Jurkat, Clone E6-1 (cell line): ENCODE measurements around the gene CGN. TPM values are rescaled to one million over a fixed set of nuclear protein-coding genes. Genes with fewer than 3 reads are reported as not detected.

Experiments used
- DNase-seq: peaks from one replicate; pipeline ENCODE4 v3.0.0-alpha.2; 2011; ENCODE audit warnings: low read depth, low spot score
- H3K4me3 ChIP-seq: 2 replicates; pipeline ENCODE4 v1.5.1; 2011; ENCODE audit warnings: mild to moderate bottlenecking, low read length, control low read depth, moderate library complexity
- polyA plus RNA-seq: library from polyadenylated mRNA; unstranded; fragments of >200 nt; gene quantifications from one replicate; pipeline ENCODE4 v1.2.1, GENCODE V29; 2012; ENCODE audit warnings: missing spikeins; ENCODE audit not compliant: insufficient read length, insufficient read depth

CGN gene, protein sequence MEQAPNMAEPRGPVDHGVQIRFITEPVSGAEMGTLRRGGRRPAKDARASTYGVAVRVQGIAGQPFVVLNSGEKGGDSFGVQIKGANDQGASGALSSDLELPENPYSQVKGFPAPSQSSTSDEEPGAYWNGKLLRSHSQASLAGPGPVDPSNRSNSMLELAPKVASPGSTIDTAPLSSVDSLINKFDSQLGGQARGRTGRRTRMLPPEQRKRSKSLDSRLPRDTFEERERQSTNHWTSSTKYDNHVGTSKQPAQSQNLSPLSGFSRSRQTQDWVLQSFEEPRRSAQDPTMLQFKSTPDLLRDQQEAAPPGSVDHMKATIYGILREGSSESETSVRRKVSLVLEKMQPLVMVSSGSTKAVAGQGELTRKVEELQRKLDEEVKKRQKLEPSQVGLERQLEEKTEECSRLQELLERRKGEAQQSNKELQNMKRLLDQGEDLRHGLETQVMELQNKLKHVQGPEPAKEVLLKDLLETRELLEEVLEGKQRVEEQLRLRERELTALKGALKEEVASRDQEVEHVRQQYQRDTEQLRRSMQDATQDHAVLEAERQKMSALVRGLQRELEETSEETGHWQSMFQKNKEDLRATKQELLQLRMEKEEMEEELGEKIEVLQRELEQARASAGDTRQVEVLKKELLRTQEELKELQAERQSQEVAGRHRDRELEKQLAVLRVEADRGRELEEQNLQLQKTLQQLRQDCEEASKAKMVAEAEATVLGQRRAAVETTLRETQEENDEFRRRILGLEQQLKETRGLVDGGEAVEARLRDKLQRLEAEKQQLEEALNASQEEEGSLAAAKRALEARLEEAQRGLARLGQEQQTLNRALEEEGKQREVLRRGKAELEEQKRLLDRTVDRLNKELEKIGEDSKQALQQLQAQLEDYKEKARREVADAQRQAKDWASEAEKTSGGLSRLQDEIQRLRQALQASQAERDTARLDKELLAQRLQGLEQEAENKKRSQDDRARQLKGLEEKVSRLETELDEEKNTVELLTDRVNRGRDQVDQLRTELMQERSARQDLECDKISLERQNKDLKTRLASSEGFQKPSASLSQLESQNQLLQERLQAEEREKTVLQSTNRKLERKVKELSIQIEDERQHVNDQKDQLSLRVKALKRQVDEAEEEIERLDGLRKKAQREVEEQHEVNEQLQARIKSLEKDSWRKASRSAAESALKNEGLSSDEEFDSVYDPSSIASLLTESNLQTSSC
- polyA plus RNA-seq, result 9.7 TPM

DNA sequence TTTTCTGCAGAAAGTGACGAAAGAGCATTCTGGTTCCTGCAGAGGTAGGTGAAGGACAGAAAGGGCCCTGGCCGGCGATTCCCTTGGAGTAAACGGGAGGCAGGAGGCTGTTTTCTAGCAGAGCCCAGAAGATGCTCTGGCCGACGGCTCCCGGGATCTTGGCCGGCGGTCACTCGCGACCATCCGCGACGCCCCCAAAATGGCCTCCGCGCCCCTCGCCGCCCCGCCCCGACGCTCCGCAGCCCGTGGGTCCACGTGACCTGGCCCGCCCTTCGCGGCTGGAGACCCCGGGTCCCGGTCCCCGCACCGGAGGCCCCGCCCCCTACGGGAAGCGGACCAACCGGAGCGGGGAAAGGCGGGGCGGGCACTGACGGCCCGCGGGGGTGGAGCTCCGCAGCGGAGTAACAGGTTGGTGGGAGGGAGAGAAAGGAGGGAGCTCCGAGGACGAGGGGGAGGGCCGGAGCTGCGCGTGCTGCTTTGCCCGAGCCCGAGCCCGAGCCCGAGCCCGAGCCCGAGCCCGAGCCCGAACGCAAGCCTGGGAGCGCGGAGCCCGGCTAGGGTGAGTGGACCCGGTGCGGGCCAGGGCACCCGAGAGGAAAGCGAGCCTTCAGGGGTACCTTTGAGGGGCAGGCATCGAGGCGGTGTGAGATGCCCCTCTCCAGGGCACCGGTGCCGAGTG is at the start of gene CGN:
Gene CGN (plus strand): TSS at position 431 of the 679 bp plus-strand sequence. CDS start 7,133 bp downstream, outside the sequence.
- peak; percentile 89 for DNase-seq
- peak within 1 kb of the TSS; percentile 71 for H3K4me3 ChIP-seq

- no peak overlapping the region for H3K4me3 ChIP-seq
- no peak for DNase-seq
These were observed 49.5 kb upstream of the CGN start for GRCh38 chr1:151461694-151462093.

GRCh38 chr1:151465026-151465425 is 46.2 kb upstream of the CGN start:
- H3K4me3 ChIP-seq, result no peak overlapping the region
- DNase-seq, result no peak

GRCh38 chr1:151472856-151473731 is 38.1 kb upstream of the CGN start:
- H3K4me3 ChIP-seq, result no peak overlapping the region
- DNase-seq, result no peak

- no peak for DNase-seq
- no peak overlapping the region for H3K4me3 ChIP-seq
These were observed 36.4 kb upstream of the CGN start for GRCh38 chr1:151474745-151475144.

DNA sequence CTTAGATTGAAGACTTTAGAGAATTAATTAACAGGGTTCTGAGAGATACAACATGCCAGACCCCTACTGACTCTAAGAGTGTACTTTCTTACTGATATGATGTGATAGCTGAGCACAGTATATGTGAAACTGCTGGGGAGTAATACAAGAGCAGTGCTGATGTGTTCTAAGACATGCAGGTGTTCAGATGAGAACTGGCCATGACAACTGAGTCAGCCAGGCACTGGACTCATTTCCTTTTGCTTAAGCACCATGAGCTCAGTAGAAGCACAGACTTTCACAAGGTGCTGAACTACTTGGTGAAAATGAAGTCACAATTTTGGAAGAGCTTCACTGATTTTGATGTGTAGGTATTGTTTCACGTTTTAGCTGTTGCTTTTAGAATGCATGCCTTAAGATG is 36.0 kb upstream of the CGN start:
- H3K4me3 ChIP-seq, result no peak overlapping the region
- no peak for DNase-seq

DNA sequence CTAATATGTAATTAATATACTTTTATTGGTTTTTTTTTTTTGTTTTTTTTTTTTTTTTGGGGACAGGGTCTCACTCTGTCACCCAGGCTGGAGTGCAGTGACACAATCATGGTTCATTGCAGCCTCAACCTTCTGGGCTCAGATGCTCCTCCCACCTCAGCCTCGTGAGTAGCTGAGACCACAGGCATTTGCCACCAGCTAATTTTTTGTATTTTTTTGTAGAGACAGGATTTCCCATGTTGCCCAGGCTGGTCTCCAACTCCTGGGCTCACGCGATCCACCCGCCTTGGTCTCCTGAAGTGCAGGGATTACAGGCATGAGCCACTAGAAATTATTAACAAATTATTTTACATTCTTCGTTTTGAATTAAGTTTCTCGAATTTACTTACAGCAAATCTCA is 35.1 kb upstream of the CGN start:
- no peak for DNase-seq
- no peak overlapping the region for H3K4me3 ChIP-seq

GRCh38 chr1:151477066-151477465 is 34.1 kb upstream of the CGN start:
- no peak overlapping the region for H3K4me3 ChIP-seq
- no peak for DNase-seq

DNA sequence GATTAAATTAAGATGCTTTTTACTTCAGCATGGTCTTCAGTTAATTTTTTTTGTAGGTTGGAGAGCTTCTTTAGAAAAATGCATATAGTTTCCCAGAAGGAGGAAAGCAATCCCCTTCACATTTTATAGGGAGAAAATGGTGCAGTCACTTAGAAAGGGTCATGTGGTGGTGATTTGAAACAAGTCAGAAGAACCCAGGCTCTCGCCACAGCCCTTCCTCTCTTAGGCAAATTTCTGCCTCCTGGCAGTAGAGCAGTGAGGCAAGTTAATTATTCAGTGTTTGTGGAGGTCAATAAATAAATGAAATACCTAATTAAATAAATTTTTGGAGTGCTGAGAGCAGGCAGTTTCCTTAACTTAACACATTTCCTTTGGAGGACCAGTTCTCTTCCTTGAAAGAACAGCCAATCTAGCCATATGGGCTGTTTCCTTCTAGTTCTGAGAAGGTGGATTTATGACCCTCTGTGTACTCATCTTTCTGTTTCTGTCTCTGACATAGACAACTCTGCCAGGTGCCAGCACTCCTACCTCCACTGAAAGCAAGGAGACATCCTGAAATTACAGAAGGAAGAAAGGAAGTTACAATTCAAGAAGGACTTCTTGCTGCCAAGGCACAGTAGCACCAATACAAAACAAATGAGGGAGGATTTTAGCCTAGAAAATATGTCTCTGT is 32.9 kb upstream of the CGN start:
- DNase-seq, result no peak

DNA sequence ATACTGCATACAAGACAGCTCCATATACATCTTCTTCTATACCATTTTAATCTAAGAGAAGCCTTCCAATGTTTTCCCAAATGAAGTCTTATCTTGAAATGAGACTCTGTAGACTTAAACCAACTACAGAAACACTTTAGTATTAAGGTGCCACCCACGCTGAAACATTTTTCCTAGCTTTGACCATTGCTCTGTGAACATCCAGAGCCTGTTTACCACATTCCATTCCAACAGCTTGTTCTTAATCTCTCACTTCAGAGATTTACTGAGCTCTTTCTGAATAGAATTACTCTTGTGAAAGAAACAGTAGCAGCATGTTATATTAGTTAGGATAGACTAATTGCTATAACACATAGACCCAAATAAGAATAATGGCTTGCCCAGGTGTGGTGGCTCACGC is 32.3 kb upstream of the CGN start:
- no peak for DNase-seq
- H3K4me3 ChIP-seq, result no peak overlapping the region

More for the DNA sequence above, 32.9 kb upstream of the CGN start:
- H3K4me3 ChIP-seq, result no peak overlapping the region

DNA sequence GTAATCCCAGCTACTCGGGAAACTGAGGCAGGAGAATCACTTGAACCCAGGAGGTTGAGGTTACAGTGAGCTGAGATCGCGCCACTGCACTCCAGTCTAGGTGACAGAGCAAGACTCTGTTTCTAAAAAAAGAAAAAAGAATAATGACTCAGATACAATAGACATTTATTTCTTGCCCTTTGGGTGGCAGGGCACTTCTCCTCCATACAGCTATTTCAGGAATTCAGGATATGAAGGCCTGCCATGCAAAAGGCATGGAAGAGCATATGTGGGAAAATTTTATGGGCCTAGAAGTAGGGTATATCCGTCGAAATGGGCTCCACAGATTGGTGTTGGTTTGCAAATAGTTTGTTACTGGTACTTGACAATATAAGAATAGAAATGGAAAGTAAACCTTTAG is 31.7 kb upstream of the CGN start:
- DNase-seq, result no peak
- no peak overlapping the region for H3K4me3 ChIP-seq

- no peak for DNase-seq
- no peak overlapping the region for H3K4me3 ChIP-seq
These were observed 29.2 kb upstream of the CGN start for GRCh38 chr1:151482017-151482416.

GRCh38 chr1:151485685-151486255 is 25.4 kb upstream of the CGN start:
- no peak for DNase-seq
- no peak overlapping the region for H3K4me3 ChIP-seq

DNA sequence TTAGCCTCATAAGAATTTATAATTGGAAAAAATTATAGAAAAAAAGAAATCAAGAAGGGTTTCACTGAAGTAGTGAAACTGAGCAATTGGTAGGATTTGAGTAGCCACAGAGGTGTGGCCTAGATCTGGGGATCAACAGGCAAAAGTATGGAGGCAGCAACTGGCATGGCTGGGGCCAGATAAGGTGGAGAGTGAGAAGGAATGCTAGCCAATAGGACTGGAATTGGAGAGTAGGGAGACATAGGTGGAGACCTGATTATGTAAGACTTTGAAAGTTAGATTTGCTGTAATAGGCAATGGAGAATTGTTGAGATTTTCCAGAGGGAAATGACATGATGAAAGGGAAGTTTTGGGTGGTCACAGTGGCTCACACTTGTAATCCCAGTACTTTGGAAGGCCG is 24.6 kb upstream of the CGN start:
- DNase-seq, result no peak
- no peak overlapping the region for H3K4me3 ChIP-seq

DNA sequence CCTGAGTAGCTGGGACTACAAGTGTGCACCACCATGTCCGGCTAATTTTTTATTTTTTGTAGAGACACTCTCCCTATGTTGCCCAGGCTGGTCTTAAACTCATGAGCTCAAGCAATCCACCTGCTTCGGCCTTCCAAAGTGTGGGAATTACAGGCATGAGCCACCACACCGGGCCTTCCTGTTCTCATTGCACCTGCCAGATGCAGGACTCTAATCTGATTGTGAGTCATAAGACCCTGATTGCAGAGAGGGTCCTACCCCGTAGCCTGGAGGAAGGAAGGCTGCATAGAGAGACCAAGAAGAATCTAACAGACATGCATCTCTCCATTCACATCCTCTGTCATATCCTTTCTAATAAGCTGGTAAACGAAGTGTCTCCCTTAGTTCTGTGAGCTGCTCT is 19.5 kb upstream of the CGN start:
- H3K4me3 ChIP-seq, result no peak overlapping the region
- DNase-seq, result no peak

- no peak for DNase-seq
- H3K4me3 ChIP-seq, result no peak overlapping the region
These were observed 19.1 kb upstream of the CGN start for GRCh38 chr1:151492120-151492519.

DNA sequence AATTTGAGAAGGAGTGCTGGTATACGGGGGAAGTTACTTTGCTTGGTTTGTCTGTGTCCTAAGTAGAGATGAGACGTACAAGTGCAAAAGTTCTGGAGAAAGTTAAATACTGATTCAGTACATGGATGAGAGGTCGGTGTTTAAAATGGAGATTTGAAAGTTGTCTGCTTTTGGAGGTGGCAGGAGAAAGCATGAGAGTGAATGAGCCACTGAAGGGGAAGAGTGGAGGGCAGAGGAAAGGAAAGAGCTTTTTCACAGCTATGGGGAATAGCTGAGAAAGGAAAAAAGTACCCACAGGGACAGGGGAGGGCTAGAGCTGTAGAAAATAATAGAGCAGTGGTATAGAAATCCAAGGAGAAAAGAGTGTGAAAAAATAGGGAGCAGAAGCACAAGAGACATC is 18.1 kb upstream of the CGN start:
- H3K4me3 ChIP-seq, result no peak overlapping the region
- DNase-seq, result no peak
